PC-3 (cell line): ENCODE results near the gene FGD5. TPM values are rescaled to one million over a fixed set of nuclear protein-coding genes. Genes with fewer than 3 reads are reported as not detected.

ENCODE experiments used
- ATAC-seq: fragments of 200-7000 bp; cut with Tn5 transposase; 2 replicates; pipeline ENCODE4 v1.9.1; 2020; ENCODE audit warnings: mild to moderate bottlenecking, moderate library complexity
- Bru-seq: library from RNA; stranded (reverse); fragments of 400-500 nt; gene quantifications from one replicate; lab custom pipeline; 2021; lab: Mats Ljungman, UMichigan
- BruChase-seq, 2 experiments: library from RNA; stranded (reverse); fragments of 400-500 nt; gene quantifications; one replicate each; lab custom pipeline; 2021; lab: Mats Ljungman, UMichigan
- BruUV-seq: library from RNA; stranded (reverse); fragments of 400-500 nt; replicated peaks from 2 replicates; lab custom pipeline; 2021; lab: Mats Ljungman, UMichigan
- CTCF ChIA-PET: fragments of 300-600 bp; sonication (Branson Sonifier 250); formaldehyde crosslinking; loops from one replicate; lab custom pipeline; 2022; ENCODE audit warnings: antibody characterized with exemption; lab: Charles Lee
- POLR2A ChIA-PET: fragments of 300-600 bp; sonication (Branson Sonifier 250); formaldehyde crosslinking; loops from one replicate; lab custom pipeline; 2022; ENCODE audit warnings: antibody characterized with exemption; ENCODE audit not compliant: unreplicated experiment; lab: Charles Lee
- DNase-seq: peaks from one replicate; pipeline ENCODE4 v3.0.0-alpha.2; 2015
- H2AFZ ChIP-seq: fragments of 300-600 bp; sonication (generic); 2 replicates; pipeline ENCODE4 v1.6.0; 2016; ENCODE audit warnings: antibody characterized with exemption, low read length
- H3F3A ChIP-seq: fragments of 300-600 bp; sonication (generic); one replicate; pipeline ENCODE4 v1.6.0; 2017; ENCODE audit warnings: antibody characterized with exemption, low read length, control low read depth, mild to moderate bottlenecking; ENCODE audit not compliant: unreplicated experiment
- H3K27ac ChIP-seq: fragments of 300-600 bp; sonication (generic); 2 replicates; pipeline ENCODE4 v1.5.1; 2016; ENCODE audit warnings: mild to moderate bottlenecking, low read length
- H3K27me3 ChIP-seq: fragments of 300-600 bp; sonication (generic); 2 replicates; pipeline ENCODE4 v1.6.1; 2016; ENCODE audit warnings: low read length, mixed read lengths
- H3K36me3 ChIP-seq: fragments of 300-600 bp; sonication (generic); 2 replicates; pipeline ENCODE4 v1.6.1; 2016; ENCODE audit warnings: low read depth, mixed run types, low read length, mixed read lengths
- H3K4me1 ChIP-seq: fragments of 300-600 bp; sonication (generic); 2 replicates; pipeline ENCODE4 v1.5.1; 2016; ENCODE audit warnings: low read length; ENCODE audit not compliant: insufficient read depth
- H3K4me2 ChIP-seq: fragments of 300-600 bp; sonication (generic); 2 replicates; pipeline ENCODE4 v1.6.0; 2016; ENCODE audit warnings: low read length
- H3K4me3 ChIP-seq: fragments of 300-600 bp; sonication (generic); 2 replicates; pipeline ENCODE4 v1.5.1; 2016; ENCODE audit warnings: mild to moderate bottlenecking, low read length, mixed read lengths
- H3K79me2 ChIP-seq: fragments of 300-600 bp; sonication (generic); 2 replicates; pipeline ENCODE4 v1.6.1; 2017; ENCODE audit warnings: low read length, mixed read lengths
- H3K9ac ChIP-seq: fragments of 300-600 bp; sonication (generic); 2 replicates; pipeline ENCODE4 v1.6.0; 2016; ENCODE audit warnings: mild to moderate bottlenecking, low read length
- H3K9me2 ChIP-seq: fragments of 300-600 bp; sonication (generic); replicated peaks from 2 replicates; pipeline ENCODE4 v1.6.1; 2016; ENCODE audit warnings: mixed run types, low read length, mixed read lengths
- H3K9me3 ChIP-seq: fragments of 300-600 bp; sonication (generic); 2 replicates; pipeline ENCODE4 v1.6.1; 2016; ENCODE audit warnings: low read length, mixed read lengths
- H4K20me1 ChIP-seq: fragments of 300-600 bp; sonication (generic); 2 replicates; pipeline ENCODE4 v1.6.1; 2016; ENCODE audit warnings: low read length, mixed read lengths
- EZH2 ChIP-seq: fragments of 300-600 bp; sonication (generic); IDR thresholded peaks from one replicate; pipeline ENCODE4 v1.6.1; 2017; ENCODE audit warnings: antibody characterized with exemption, mild to moderate bottlenecking, low read length; ENCODE audit not compliant: unreplicated experiment
- EZH2phosphoT487 ChIP-seq: fragments of 300-600 bp; sonication (generic); IDR thresholded peaks from 2 replicates; pipeline ENCODE4 v1.6.1; 2018; ENCODE audit warnings: mild to moderate bottlenecking, antibody characterized with exemption, low read length, borderline replicate concordance
- intact Hi-C: fragments of 100-400 bp; cut with micrococcal nuclease; formaldehyde crosslinking; loops from 2 replicates; pipeline ENCODE4 v1.9.0; 2023
- long read RNA-seq: library from polyadenylated mRNA; unstranded; transcript quantifications from one replicate; pipeline ENCODE4 v2.0.0, GENCODE V29; 2021; ENCODE audit not compliant: unreplicated experiment
- total RNA-seq: library from RNA; depleted of rRNA; stranded (reverse); fragments of >200 nt; gene quantifications from 2 replicates; pipeline ENCODE4 v1.2.3, GENCODE V29; 2014; rRNA removed
- TF ChIP-seq, protein P1 (sequence below): fragments of 300-600 bp; sonication (generic); conservative IDR thresholded peaks from 2 replicates; pipeline ENCODE4 v1.5.1; 2017; ENCODE audit warnings: antibody characterized with exemption, low read depth, mild to moderate bottlenecking, low read length

FGD5 gene
- total RNA-seq (not detected in 2 replicates), Bru-seq, nascent RNA (percentile 1 among the genes with signal in this experiment), BruChase-seq, experiment 1, labeled RNA remaining after a 6-hour chase (percentile 6 among the genes with signal in this experiment), BruChase-seq, experiment 2, labeled RNA remaining after a 2-hour chase (not detected)
- long read RNA-seq, result 0 reads

GRCh38 chr3:14818804-14819500, at the start of gene FGD5:
FGD5 (plus strand) TSS chr3:14818962; CDS start chr3:14819072, 110 bp downstream.
- ChIA-PET CTCF (no interaction called here), POLR2A (no interaction called here)
- Histone ChIP-seq H3K4me3 (no peak within 1 kb of the TSS), H2AFZ (no peak within 1 kb of the TSS), H3K79me2 (no peaks in the 10 kb centered on the region), H3K9me3 (no peaks in the 10 kb centered on the region), H3K9me2 (no peaks in the 10 kb centered on the region), H3K4me2 (no peak within 1 kb of the TSS), H4K20me1 (no peaks in the 10 kb centered on the region), H3K27me3 (peaks cover 77% of the 10 kb centered on the region), H3K36me3 (no peaks in the 10 kb centered on the region), H3K4me1 (no peaks in the 10 kb centered on the region), H3K9ac (no peak within 1 kb of the TSS), H3K27ac (no peak within 1 kb of the TSS), H3F3A (no peaks in the 10 kb centered on the region)
- TF ChIP-seq EZH2phosphoT487 (no peak), EZH2 (no peak)
- TF ChIP-seq, protein P1, sequence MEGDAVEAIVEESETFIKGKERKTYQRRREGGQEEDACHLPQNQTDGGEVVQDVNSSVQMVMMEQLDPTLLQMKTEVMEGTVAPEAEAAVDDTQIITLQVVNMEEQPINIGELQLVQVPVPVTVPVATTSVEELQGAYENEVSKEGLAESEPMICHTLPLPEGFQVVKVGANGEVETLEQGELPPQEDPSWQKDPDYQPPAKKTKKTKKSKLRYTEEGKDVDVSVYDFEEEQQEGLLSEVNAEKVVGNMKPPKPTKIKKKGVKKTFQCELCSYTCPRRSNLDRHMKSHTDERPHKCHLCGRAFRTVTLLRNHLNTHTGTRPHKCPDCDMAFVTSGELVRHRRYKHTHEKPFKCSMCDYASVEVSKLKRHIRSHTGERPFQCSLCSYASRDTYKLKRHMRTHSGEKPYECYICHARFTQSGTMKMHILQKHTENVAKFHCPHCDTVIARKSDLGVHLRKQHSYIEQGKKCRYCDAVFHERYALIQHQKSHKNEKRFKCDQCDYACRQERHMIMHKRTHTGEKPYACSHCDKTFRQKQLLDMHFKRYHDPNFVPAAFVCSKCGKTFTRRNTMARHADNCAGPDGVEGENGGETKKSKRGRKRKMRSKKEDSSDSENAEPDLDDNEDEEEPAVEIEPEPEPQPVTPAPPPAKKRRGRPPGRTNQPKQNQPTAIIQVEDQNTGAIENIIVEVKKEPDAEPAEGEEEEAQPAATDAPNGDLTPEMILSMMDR, result no peak
- intact Hi-C loops, result no loop called here
- BruUV-seq, result no TSS peak
- ATAC-seq, result no peak
- DNase-seq, result no peak

- CTCF ChIA-PET, result no interaction called here
- H3K79me2 ChIP-seq, result no peaks in the 10 kb centered on the region
- H3K9me3 ChIP-seq, result no peaks in the 10 kb centered on the region
- POLR2A ChIA-PET, result no interaction called here
- H3F3A ChIP-seq, result no peaks in the 10 kb centered on the region
- H3K4me3 ChIP-seq, result no peak overlapping the region
- DNase-seq (no peak), ATAC-seq (no peak)
- no peak overlapping the region for H3K4me2 ChIP-seq
- H3K27ac ChIP-seq, result no peak overlapping the region
- no peaks in the 10 kb centered on the region for H3K4me1 ChIP-seq
- no TSS peak for BruUV-seq
- H2AFZ ChIP-seq, result no peak overlapping the region
- TF ChIP-seq EZH2 (no peak), EZH2phosphoT487 (no peak)
- TF ChIP-seq, protein P1, result no peak
- no peaks in the 10 kb centered on the region for H4K20me1 ChIP-seq
- no peaks in the 10 kb centered on the region for H3K9me2 ChIP-seq
- H3K36me3 ChIP-seq, result no peaks in the 10 kb centered on the region
- intact Hi-C loops, result no loop called here
- H3K9ac ChIP-seq, result no peak overlapping the region
- H3K27me3 ChIP-seq, result no peaks in the 10 kb centered on the region
These were observed 49.0 kb upstream of the FGD5 start for GRCh38 chr3:14769544-14770325.
